ENCODE measurements around the gene PRDM10.

Gene PRDM10

GRCh38 chr11:129895126-129896041 is 107.3 kb downstream of the PRDM10 start, which contains the start of gene NFRKB:
NFRKB (minus strand) TSS chr11:129895578; CDS start chr11:129892849, 2,729 bp downstream.
- DNase-seq (ENCODE audit: low read depth), result peak; percentile 72

- peak; percentile 24 for DNase-seq (ENCODE audit: low read depth)
Measured at GRCh38 chr11:129894278-129895125, 108.1 kb downstream of the PRDM10 start.

- no peak for DNase-seq (ENCODE audit: low read depth)
Measured at GRCh38 chr11:129888451-129888850, 114.2 kb downstream of the PRDM10 start.

GRCh38 chr11:129885381-129885780 is 117.3 kb downstream of the PRDM10 start:
- no peak for DNase-seq (ENCODE audit: low read depth)

DNA sequence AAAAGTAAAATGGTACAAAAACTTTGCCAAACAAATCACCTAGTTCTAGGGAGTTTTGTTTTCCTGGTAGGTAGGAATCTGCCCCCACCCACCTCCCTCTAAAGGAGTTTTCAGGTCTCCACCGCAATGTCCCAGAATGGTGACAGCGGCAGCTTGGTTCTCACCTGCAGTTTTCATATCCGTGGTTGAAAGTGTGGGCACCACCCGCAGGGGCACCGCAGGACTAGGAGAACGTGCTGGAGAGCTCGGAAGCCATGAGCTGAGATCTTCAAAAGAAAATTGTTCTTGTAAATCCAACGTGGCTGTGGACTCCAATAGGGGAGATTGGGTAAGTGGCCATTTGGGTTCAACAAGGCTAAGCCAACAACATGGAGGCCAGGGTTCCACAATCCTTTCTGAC is 118.1 kb downstream of the PRDM10 start:
- no peak for DNase-seq (ENCODE audit: low read depth)

DNA sequence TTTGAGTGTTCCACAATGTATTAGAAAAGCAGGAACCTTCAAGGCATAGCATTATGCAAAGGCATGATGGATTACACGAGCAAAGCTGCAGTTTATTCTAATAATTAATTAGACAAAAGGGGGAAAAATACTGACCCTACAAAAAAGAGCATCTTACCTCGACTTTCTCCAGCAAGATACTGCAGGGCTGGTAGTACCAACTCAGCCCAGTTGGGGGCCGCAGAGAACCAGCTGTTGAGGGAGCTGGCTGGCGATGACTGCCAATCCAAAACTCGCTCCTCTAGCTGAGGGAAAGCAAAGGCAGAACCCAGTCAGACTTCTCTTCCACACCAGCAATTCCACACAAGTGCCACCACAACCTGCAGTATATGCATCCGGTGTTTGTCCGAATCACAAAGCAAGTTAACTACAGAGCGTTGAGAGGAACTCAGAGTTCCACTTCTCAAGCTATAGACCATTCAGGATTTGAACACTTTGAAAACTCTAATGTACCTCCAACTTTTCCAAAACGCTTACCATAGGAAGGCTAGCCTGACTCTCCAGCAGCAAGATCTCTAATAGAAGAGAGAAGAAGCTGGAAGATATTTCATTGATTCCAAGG is 121.0 kb downstream of the PRDM10 start:
- DNase-seq (ENCODE audit: low read depth), result peak; percentile 41

DNA sequence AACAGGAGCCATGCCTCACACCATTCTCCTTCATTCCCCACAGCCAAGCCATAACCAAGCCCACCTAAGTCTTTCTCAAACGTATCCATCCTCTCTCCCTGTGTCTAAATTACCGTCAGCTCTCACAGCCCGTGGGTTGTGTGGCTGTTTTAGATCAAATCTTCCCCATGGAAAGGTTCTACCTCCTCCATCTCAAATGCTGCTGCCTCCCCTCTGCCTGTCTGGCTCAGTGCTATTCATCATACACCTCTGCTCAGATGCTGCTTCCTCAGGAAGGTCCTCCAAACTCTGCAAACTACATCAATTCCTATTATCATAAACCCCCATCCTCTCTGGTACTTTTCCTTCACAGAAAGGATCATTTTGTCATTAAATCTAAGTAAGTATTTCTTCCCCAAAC is 122.3 kb downstream of the PRDM10 start:
- DNase-seq (ENCODE audit: low read depth), result no peak

DNA sequence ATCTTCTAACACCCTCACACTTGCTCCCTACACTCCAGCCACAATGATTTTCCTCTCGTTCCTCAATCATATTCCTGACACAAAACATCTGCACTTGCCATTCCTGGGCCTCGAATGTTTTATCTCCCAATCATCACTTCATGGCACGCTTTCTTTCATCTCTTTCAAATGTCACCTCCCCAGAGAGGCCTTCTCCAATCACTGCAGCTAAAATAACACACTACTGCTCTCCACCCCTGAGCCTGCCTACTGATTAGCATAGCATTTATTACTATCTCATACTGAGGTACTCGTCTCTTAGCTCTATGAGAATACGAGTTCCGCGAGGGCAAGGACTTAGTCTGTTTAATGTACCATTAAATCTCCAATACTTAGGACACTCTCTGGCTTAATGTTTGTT is 130.7 kb downstream of the PRDM10 start:
- DNase-seq (ENCODE audit: low read depth), result no peak

DNA sequence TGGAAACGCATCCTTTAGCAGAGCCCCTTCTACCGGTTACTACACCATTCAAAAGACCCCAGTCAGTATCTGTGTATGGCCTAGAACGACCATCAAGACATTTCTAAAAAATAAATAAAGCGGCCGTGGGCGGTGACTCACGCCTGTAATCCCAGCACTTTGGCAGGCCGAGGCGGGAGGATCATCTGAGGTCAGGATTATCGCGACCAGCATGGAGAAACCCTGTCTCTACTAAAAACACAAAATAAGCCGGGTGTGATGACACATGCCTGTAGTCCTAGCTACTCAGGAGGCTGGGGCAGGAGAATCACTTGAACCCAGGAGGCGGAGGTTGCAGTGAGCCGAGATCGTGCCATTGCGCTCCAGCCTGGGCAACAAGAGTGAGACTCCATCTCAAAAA is 134.0 kb downstream of the PRDM10 start:
- DNase-seq (ENCODE audit: low read depth), result peak; percentile 3

GRCh38 chr11:129866311-129866710 is 136.3 kb downstream of the PRDM10 start:
- no peak for DNase-seq (ENCODE audit: low read depth)

GRCh38 chr11:129865701-129866100 is 136.9 kb downstream of the PRDM10 start:
- no peak for DNase-seq (ENCODE audit: low read depth)

DNA sequence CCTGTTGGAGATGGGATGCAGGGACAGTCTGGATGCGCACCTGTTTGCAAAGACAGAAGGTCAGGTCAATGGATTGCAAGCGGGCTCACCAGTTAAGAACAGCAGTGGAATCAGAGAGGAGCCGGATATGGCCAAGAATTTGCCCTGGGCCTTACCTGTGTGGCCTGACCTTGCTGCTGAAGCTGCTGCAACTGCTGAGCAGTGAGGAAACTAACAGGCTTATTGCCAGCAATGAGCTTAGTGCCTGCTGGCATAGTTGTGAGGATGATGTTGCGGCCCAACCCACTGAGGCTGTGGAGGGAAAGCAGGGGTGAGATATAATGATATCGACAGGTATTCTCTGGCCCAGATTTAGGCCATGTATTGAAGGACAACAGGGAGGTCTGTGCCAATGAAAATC is 137.8 kb downstream of the PRDM10 start:
- no peak for DNase-seq (ENCODE audit: low read depth)

DNA sequence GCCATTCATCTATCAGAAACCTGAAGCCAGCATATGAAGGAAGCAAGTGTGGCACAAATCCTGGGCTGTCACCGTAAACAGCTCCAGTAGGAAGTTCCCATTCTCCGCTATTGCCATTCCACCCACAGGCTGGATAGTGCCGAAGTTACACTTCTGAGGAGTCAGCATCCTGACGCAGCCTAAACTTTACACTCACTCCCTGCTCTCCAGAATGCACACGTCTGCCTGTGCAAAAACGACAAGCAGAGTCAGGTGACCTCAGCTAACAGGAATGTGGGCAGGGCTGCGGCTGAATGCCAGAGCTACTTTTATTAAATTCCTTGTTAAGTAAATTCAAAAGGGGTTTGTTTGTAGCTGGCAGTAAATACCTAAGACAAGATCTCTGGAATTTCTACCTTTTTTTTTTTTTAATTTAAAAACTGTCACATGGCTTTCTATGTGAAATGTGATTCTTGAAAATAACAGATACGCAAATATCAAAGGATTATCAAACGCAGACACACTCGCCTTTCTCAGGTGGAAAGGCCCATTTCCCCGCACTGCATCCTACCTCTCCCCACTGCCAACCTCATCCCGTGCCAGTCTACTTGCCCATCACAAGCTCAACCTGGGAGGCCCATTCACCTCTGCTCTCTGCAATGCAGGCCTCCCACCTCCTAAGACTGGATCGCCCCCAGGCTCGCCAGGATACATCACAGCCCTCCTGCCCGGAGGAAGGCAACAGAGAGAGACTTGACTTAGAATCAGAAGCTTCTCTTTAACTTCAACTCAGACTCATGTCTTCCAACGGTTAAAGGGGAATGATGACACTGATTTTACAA is 140.7 kb downstream of the PRDM10 start:
- DNase-seq (ENCODE audit: low read depth), result peak; percentile 96

DNA sequence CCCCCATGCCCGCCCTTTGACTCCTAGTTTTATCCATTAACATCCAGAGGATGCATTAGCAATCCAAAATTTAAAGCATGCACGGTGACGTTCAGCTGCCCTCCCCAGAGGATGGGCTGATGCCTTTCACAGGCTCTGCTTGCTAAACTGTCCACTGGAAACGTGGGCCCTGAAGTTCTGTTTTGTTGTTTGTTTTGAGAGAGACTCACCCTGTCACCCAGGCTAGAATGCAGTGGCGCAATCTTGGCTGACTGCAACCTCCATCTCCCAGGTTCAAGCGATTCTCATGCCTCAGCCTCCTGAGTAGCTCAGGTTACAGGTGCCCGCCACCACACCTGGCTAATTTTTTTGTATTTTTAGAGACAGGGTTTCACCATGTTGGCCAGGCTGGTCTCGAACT is 146.6 kb downstream of the PRDM10 start:
- DNase-seq (ENCODE audit: low read depth), result no peak

GRCh38 chr11:129855086-129855485 is 147.5 kb downstream of the PRDM10 start:
- DNase-seq (ENCODE audit: low read depth), result no peak

DNA sequence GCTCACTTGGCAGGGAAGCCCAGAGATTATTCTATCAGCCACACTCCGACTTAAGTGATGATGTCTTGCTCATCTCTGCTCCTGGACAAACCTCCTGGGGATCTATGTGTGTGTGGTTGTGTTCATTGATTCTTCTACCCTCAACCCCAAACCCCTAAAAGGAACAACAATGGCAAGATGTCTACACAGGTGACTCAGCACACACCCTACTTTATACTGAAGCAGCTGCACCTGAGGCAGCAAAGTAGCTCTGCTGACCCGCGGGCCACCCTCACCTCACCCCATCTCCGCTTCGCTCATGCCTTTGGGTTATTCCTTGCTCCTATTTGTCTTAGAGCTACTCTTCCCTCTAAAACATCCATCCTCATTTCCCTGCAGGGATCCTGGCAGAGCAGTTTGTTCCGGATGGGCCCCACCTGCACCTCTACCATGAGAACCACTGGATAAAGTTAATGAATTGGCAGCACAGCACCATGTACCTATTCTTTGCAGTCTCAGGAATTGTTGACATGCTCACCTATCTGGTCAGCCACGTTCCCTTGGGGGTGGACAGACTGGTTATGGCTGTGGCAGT is 148.3 kb downstream of the PRDM10 start:
- no peak for DNase-seq (ENCODE audit: low read depth)

DNA sequence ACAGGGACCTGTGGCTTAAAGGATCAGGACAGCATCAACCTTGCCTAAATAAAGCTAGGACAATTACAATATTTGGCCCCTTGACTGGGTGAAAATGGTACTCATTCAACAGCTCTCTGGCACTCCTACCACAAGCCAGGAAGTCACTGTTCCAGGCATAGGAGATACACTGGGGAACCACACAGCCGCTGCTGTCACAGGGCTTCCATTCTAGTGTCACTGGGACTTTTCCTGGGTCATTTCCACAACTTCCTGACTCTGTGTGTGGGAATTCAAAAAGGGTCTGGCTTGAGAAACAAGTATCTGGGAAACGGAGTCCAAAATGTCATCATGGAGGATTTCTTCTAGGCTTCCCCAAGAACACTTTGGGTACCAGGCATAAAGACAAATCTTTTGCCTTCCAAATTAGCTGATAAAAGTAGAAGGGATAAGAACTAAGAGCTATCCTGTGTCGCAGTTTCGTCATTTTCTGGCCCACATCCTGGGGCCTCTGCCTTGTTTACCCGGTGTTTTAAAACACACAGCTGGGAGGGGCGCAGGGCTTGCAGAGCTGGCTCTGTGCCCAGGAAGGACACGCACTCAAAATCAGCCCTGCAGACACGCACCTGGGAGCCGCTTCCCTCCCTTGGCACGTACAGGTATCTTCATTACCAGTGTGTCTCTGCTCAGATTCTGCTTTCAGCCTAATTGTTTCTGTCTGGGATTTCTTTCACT is 149.0 kb downstream of the PRDM10 start:
- DNase-seq (ENCODE audit: low read depth), result no peak

DNA sequence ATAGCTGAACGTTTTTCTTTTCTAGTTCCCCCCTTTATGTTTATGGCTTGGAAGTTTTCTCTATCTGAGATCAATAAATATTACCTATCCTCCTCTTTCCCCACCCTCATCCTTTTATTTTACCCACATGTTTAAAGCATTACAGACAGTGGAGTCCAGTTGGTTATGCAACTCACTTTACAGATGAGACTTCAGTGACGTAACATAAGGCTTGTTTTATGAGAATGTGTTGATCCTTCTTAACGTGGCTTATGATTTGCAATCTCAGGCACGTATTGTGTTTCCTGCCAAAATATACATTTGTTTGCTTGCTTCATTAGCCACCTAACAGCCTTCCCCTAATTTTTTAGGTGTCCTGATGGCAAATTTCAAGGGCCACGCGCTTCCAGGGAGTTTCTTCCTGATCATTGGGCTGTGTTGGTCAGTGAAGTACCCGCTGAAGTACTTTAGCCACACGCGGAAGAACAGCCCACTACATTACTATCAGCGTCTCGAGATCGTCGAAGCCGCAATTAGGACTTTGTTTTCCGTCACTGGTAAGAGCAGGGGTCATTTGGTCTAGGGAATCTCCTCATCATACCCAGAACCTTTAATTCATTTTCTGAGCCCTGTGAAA is 150.4 kb downstream of the PRDM10 start:
- peak; percentile 19 for DNase-seq (ENCODE audit: low read depth)

Measured in EH (cell line).